Neutrophil (primary cell): ENCODE data around the gene POP7.
"Not testable (repeated sequence)": the region's sequence is repeated elsewhere in the genome, so short reads cannot be mapped to it uniquely, and the experiment has no call there.

Experiments
- H3K27ac ChIP-seq: fragments of 200-600 bp; sonication (generic); 2 replicates; pipeline ENCODE4 v1.5.1; 2016; ENCODE audit warnings: mild to moderate bottlenecking, moderate library complexity
- H3K27me3 ChIP-seq: fragments of 200-600 bp; sonication (generic); 2 replicates; pipeline ENCODE4 v1.6.0; 2016; ENCODE audit warnings: mild to moderate bottlenecking
- H3K36me3 ChIP-seq: fragments of 200-600 bp; sonication (generic); 2 replicates; pipeline ENCODE4 v1.5.1; 2017
- H3K4me1 ChIP-seq, 2 experiments: fragments of 200-600 bp in 1 of 2; sonication (generic) in 1 of 2; 1 replicate in 1 of 2; 2 replicates in 1 of 2; pipeline versions ENCODE4 v1.5.1 to v1.6.1; 2013 to 2016; ENCODE audit warnings: low read depth in 1 of 2, low read length in 1 of 2, mild to moderate bottlenecking in 1 of 2, moderate library complexity in 1 of 2; ENCODE audit not compliant: control insufficient read depth in 1 of 2, insufficient read depth in 1 of 2
- H3K4me3 ChIP-seq, 2 experiments: fragments of 200-600 bp in 1 of 2; sonication (generic) in 1 of 2; 1 replicate in 1 of 2; 2 replicates in 1 of 2; pipeline ENCODE4 v1.5.1; 2013 to 2016; ENCODE audit warnings: low read depth in 1 of 2, low read length in 1 of 2, mild to moderate bottlenecking in 1 of 2, moderate library complexity in 1 of 2
- H3K9me3 ChIP-seq: fragments of 200-600 bp; sonication (generic); 2 replicates; pipeline ENCODE4 v1.5.1; 2016
- TF ChIP-seq, protein P1 (sequence below): fragments of 200-600 bp; sonication (generic); IDR thresholded peaks from 2 replicates; pipeline ENCODE4 v1.5.1; 2016; ENCODE audit warnings: antibody characterized with exemption

POP7 gene

DNA sequence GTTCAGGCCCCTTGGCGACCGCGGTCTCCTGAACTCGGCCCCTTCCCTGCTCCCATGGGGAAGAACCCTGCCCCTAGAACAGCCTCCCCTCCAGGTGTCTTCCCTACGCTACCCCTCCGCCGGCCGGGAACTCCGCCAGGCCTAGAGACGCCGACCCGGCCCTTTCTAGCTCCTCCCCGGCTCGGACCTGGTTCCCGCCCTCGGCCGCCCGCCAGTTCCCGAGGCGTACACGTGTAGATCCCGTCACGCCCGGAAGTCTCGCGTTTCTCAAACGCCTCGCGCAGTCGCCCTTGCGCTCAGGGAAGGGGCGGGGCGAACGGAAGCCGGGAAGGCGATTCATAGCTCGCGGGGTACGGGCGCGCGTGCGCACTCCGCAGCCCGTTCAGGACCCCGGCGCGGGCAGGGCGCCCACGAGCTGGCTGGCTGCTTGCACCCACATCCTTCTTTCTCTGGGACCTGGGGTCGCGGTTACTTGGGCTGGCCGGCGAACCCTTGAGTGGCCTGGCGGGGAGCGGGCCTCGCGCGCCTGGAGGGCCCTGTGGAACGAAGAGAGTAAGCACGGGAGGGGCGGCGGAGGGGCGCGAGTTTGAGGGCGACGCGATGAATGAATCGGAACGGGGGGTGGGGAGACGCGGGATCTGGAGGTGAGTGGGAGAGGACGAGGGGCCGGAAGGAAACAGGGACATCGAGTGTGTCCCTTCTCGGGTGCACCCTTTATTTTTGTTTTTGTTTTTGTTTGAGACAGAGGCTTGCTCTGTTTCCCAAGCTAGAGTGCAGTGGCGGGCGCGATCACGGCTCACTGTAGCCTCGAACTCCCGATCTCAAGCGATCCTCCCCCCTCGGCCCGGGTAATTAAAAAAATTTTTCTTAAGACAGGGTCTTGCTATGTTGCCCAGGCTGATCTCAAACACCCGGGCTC, at the start of gene POP7:
TSS of gene POP7 (plus strand) at position 369 of the 919 bp plus-strand sequence. CDS start 710 bp downstream, outside the sequence.
- H3K4me3 ChIP-seq: peak within 1 kb of the TSS; percentile 79 to 98
- H3K27me3 ChIP-seq: no peaks in the 10 kb centered on the region
- H3K4me1 ChIP-seq: peaks cover 14 to 19% of the 10 kb centered on the region in 2 experiments
- H3K9me3 ChIP-seq: no peaks in the 10 kb centered on the region
- TF ChIP-seq, protein P1, sequence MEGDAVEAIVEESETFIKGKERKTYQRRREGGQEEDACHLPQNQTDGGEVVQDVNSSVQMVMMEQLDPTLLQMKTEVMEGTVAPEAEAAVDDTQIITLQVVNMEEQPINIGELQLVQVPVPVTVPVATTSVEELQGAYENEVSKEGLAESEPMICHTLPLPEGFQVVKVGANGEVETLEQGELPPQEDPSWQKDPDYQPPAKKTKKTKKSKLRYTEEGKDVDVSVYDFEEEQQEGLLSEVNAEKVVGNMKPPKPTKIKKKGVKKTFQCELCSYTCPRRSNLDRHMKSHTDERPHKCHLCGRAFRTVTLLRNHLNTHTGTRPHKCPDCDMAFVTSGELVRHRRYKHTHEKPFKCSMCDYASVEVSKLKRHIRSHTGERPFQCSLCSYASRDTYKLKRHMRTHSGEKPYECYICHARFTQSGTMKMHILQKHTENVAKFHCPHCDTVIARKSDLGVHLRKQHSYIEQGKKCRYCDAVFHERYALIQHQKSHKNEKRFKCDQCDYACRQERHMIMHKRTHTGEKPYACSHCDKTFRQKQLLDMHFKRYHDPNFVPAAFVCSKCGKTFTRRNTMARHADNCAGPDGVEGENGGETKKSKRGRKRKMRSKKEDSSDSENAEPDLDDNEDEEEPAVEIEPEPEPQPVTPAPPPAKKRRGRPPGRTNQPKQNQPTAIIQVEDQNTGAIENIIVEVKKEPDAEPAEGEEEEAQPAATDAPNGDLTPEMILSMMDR: no peak
- H3K27ac ChIP-seq: peak within 1 kb of the TSS; percentile 85
- no peaks in the 10 kb centered on the region for H3K36me3 ChIP-seq

DNA sequence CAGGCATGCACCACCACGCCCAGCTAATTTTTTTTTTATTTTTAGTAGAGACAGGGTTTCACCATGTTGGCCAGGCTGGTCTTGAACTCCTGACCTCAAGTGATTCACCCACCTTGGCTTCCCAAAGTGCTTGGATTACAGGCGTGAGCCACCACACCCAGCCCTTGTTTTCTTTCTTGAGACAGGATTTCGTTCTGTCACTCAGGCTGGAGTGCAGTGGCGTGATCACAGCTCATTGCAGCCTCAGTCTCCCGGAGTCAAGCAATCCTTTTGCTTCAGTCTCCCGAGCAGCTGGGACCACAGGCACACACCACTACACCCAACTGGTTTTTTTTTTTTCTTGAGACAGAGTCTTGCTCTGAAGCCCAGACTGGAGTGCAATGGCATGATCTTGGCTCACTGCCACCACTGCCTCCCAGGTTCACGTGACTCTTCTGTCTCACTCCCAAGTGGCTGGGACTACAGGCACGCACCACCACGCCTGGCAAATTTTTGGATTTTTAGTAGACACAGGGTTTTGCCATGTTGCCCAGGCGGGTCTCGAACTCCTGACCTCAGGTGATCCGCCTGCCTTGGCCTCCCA, 43.6 kb upstream of the POP7 start:
- not testable (repeated sequence) for H3K27ac ChIP-seq, H3K4me3 ChIP-seq, H3K36me3 ChIP-seq, H3K9me3 ChIP-seq, H3K4me1 ChIP-seq
- H3K27me3 ChIP-seq: peaks cover 78% of the 10 kb centered on the region

DNA sequence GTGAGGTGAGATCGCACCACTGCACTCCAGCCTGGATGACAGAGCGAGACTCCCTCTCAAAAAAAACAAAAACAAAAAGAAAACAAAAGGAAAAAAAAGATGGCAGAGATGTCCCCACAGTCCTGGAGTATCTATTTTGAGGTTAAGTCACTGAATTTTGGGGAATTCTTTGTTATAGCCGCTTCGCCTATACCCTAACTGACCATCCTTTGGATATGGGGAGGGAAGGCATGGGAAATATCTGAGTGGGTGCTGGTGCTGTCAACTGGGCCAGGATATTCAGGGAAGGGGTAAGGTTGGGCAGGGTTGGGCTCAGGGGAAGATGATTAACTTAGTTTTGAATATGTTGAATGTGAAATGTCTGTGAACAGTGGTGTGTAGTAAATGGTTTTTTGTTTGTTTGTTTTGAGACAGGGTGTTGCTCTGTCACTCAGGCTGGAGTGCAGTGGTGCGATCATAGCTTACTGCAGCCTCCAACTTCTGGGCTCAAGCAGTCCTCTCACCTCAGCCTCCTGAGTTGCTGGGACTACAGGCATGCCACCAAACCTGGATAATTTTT, 40.7 kb upstream of the POP7 start:
- H3K9me3 ChIP-seq: no peaks in the 10 kb centered on the region
- H3K4me1 ChIP-seq: no peaks in the 10 kb centered on the region
- H3K27me3 ChIP-seq: peaks cover 68% of the 10 kb centered on the region
- H3K4me3 ChIP-seq: no peak overlapping the region
- H3K27ac ChIP-seq: no peak overlapping the region
- H3K36me3 ChIP-seq: no peaks in the 10 kb centered on the region
- TF ChIP-seq, protein P1: no peak

DNA sequence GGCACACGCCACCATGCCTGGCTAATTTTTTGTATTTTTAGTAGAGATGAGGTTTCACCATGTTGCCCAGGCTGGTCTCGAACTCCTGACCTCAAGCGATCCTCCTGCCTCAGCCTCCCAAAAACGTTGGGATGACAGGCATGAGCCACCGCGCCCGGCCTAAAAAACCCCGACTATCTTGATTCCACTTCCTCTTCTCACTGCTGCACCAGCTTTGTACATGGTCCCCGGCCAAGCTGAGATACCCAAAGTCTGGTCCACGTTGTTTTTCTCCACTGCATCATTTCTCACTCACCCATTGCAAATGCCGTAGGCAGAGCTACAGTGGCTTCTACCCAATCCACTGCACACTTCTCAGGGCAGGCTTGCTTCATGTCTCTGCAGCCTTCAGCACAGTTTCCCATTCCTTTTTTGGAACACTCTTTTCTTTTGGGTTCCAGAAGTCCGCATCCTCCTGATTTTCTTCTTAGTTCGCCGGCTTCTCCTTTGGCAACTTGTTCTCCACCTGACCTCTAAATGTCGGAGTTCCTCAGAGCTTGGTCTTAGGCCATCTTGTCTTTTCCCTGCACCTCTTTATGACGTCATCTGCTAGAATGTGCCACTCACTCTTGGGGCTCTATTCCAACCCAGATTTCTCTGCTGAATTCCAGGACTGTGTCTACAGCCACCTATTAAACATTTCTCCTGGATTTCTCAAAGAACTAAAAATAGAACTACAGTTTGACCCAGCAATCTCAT, 38.4 kb upstream of the POP7 start:
- Histone ChIP-seq H3K27me3 (peaks cover 75% of the 10 kb centered on the region), H3K9me3 (no peaks in the 10 kb centered on the region), H3K27ac (no peak overlapping the region), H3K4me1 (peaks cover under 1% of the 10 kb centered on the region in 2 experiments), H3K4me3 (no peak overlapping the region), H3K36me3 (no peaks in the 10 kb centered on the region)
- TF ChIP-seq, protein P1: no peak

DNA sequence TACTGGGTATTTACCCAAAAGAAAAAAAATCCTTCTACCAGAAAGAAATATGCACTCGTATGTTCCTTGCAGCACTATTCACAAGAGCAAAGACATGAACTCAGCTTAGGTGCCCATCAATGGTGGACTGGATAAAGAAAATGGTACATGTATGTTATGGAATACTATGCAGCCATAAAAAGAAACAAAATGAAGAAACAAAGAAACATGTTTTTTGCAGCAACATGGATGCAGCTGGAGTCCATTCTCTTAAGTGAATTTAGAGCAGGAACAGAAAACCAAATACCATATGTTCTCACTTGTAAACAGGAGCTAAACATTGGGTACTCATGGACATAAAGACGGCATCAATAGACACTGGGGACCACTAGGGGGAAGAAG, 37.9 kb upstream of the POP7 start:
- no peak overlapping the region for H3K4me3 ChIP-seq
- no peaks in the 10 kb centered on the region for H3K9me3 ChIP-seq
- peaks cover 6 to 7% of the 10 kb centered on the region in 2 experiments for H3K4me1 ChIP-seq
- H3K27ac ChIP-seq: no peak overlapping the region
- H3K27me3 ChIP-seq: peaks cover 70% of the 10 kb centered on the region
- TF ChIP-seq, protein P1: no peak
- H3K36me3 ChIP-seq: no peaks in the 10 kb centered on the region

DNA sequence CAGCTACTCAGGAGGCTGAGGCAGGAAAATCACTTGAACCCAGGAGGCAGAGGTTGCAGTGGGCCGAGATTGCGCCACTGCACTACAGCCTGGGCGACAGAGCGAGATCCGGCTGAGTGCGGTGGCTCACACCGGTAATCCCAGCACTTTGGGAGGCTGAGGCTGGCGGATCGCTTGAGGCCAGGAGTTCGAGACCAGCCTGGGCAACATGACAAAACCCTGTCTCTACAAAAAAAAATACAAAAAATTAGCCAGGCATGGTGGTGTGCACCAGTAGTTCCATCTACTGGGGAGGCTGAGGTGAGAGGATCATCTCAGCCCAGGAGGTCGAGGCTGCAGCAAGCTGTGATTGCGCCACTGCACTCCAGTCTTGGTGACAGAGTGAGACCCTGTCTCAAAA, 36.8 kb upstream of the POP7 start:
- not testable (repeated sequence) for H3K27ac ChIP-seq, H3K36me3 ChIP-seq, H3K9me3 ChIP-seq, H3K4me3 ChIP-seq, H3K4me1 ChIP-seq
- peaks cover 60% of the 10 kb centered on the region for H3K27me3 ChIP-seq
